ENCODE data around the gene UCK1.
"Not testable (repeated sequence)": the region's sequence is repeated elsewhere in the genome, so short reads cannot be mapped to it uniquely, and the experiment has no call there.

Gene UCK1

GRCh38 chr9:131520503-131520902 lies 10.6 kb downstream of the UCK1 start:
- TF ChIP-seq ZFX (IDR thresholded peaks at IDR 0.05), result no peak
- TF ChIP-seq, protein P1, sequence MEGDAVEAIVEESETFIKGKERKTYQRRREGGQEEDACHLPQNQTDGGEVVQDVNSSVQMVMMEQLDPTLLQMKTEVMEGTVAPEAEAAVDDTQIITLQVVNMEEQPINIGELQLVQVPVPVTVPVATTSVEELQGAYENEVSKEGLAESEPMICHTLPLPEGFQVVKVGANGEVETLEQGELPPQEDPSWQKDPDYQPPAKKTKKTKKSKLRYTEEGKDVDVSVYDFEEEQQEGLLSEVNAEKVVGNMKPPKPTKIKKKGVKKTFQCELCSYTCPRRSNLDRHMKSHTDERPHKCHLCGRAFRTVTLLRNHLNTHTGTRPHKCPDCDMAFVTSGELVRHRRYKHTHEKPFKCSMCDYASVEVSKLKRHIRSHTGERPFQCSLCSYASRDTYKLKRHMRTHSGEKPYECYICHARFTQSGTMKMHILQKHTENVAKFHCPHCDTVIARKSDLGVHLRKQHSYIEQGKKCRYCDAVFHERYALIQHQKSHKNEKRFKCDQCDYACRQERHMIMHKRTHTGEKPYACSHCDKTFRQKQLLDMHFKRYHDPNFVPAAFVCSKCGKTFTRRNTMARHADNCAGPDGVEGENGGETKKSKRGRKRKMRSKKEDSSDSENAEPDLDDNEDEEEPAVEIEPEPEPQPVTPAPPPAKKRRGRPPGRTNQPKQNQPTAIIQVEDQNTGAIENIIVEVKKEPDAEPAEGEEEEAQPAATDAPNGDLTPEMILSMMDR (conservative IDR thresholded peaks at IDR 0.05), result no peak
- H3K27ac ChIP-seq, result no peak overlapping the region

DNA sequence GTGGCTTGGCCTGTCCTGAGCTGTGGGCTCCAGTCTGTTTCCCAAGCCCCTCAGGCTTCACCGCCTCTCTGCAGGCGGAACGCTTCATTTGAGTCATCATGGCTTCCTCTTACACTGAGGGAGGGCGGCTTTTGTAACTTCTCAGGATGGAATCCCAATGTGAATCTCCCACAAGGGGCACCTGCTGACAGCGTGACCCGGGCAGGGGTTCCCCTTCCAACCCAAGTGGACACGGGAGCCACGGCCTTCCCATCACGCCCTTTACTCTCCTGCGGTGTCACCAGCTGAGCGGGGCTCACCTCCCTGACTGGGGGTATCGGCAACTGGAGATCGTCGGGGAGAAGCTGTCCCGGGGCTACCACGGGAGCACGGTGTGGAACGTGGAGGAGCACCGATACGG lies 12.5 kb downstream of the UCK1 start:
- TF ChIP-seq ZFX (IDR thresholded peaks at IDR 0.05), result no peak
- TF ChIP-seq, protein P1 (conservative IDR thresholded peaks at IDR 0.05), result no peak
- H3K27ac ChIP-seq, result no peak overlapping the region

DNA sequence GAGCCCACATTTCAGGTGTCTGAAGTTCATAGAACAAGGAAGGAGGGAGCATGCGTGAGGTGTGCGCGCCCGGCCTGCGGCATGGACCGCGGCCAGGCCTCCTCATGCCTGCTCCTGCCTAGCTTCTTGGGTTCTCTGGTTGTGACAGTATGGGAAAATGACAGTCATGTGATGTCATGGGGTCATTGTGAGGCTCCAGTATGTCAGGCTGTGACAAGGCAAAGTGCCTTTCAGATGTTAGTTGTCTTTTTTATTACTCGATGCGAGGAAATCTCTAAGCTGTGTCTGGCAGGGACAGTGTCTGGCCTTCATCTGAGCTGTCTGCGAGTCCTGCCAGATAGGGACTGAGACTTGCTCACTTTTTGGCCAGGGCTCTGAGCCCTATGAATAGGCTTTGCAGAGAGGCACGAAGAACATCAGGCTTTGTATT lies 13.3 kb downstream of the UCK1 start:
- no peak for TF ChIP-seq ZFX (IDR thresholded peaks at IDR 0.05)
- TF ChIP-seq, protein P1 (conservative IDR thresholded peaks at IDR 0.05), result no peak
- H3K27ac ChIP-seq, result no peak overlapping the region

DNA sequence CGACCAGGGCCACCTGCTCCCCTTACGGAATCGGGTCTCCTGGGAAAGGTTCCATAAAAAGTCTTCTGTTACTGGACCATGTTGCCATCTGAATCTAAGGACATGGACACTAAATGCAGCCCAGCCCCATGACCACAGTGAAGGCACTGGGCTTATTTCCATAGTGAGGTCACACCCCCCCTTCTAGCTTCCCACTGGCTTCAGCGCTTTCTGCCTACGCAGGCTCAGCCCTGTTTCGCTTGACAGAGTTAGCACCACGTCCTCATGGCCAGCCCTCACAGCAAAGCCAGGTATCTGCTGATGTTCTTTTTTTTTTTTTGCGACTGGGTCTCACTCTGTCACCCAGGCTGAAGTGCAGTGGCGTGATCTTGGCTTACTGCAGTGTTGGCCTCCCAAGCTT lies 14.1 kb downstream of the UCK1 start:
- H3K27ac ChIP-seq, result no peak overlapping the region
- TF ChIP-seq, protein P1 (conservative IDR thresholded peaks at IDR 0.05), result no peak
- TF ChIP-seq ZFX (IDR thresholded peaks at IDR 0.05), result no peak

- no peak overlapping the region for H3K27ac ChIP-seq
- no peak for TF ChIP-seq ZFX (IDR thresholded peaks at IDR 0.05)
These were observed 15.0 kb downstream of the UCK1 start for GRCh38 chr9:131516100-131516499.

- H3K27ac ChIP-seq, result not testable (repeated sequence)
These were observed 15.5 kb downstream of the UCK1 start for GRCh38 chr9:131515559-131516031.

GRCh38 chr9:131513177-131513576 lies 17.9 kb downstream of the UCK1 start:
- TF ChIP-seq, protein P1 (conservative IDR thresholded peaks at IDR 0.05), result no peak
- TF ChIP-seq ZFX (IDR thresholded peaks at IDR 0.05), result no peak

GRCh38 chr9:131511880-131512279 lies 19.2 kb downstream of the UCK1 start:
- no peak overlapping the region for H3K27ac ChIP-seq
- no peak for TF ChIP-seq ZFX (IDR thresholded peaks at IDR 0.05)
- TF ChIP-seq, protein P1 (conservative IDR thresholded peaks at IDR 0.05), result no peak

More at GRCh38 chr9:131513177-131513576, 17.9 kb downstream of the UCK1 start:
- H3K27ac ChIP-seq, result no peak overlapping the region
